COR-L47 (cell line): Measurements from ENCODE around the gene JAZF1.
"Not testable (repeated sequence)": the region's sequence is repeated elsewhere in the genome, so short reads cannot be mapped to it uniquely, and the experiment has no call there.

Experiments
- DNase-seq: peaks from one replicate; lab custom pipeline; 2025; lab: John Stamatoyannopoulos, UW

Gene JAZF1

DNA sequence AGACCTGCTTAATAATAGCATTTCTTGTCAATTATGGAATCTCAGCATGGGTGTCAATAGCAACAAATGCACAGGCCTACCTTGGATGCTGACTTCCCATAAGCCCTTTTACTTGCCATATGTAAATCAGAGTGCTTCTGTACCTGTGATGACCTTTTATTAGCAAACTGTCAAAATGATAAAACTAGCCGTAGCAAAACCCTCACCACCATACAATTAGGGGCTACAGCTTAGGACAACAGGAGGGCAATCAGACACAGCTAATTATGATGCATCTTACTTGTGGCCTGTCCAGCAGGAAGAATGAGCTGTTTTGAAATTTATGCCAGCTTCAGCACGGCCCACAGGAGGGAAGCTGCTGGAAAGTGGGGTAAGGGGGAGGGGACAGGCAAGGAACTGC, 239.1 kb downstream of the JAZF1 start:
- DNase-seq = no peak

DNA sequence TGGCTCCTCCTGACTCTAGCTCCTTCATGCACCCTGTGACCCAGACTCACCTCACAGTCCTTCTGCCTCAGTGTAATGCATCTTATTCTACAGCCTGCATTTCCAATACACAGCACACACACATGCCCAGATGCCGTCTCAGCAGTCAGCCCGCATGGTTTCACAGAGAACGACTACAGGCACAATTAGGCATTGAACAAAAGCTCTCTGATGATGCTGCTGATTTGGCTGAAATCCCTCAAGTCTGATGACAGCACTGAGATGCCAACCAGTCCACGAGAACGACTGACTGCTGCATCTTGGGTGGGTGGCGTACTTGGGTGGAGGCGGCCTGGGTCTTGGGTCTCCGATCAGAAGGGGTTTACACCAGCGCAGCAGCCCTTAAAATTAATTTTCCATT, 240.3 kb downstream of the JAZF1 start:
- no peak for DNase-seq

DNA sequence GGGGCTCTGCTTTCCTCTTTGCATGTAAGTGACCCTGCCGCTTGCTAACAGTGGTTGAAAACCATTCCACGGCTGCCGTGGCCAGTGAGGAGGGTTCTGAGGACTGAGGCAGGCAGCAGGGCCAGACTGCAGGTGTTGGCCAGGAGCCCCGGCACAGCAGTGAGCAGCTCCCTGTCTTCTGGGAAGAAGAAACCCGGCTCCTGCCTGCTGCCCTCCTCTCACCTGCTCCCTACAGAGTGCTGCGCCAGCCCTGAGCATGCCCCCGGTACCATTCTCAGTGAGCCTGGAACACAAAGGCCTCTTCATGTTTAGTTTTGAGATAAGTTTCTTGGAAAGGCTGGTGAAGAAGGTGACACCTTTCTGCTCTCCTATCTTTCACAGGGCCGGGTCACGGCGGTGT, 240.7 kb downstream of the JAZF1 start:
- DNase-seq = no peak

DNA sequence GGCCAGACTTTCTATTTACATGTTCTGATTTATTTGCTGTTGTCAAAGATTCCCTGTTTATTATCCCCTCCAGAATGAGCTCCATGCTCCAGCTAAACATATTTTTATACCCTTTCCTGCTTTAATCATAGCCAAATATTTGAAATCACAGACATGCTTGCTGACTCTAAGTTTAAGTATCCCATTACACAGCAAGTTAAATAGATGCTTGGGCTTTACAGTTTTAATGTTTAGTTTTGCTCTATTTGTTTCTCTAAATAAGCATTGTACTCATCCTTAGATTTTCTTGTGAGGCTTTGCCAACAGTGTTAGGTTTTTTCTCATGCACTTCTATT, 243.9 kb downstream of the JAZF1 start:
- no peak for DNase-seq

DNA sequence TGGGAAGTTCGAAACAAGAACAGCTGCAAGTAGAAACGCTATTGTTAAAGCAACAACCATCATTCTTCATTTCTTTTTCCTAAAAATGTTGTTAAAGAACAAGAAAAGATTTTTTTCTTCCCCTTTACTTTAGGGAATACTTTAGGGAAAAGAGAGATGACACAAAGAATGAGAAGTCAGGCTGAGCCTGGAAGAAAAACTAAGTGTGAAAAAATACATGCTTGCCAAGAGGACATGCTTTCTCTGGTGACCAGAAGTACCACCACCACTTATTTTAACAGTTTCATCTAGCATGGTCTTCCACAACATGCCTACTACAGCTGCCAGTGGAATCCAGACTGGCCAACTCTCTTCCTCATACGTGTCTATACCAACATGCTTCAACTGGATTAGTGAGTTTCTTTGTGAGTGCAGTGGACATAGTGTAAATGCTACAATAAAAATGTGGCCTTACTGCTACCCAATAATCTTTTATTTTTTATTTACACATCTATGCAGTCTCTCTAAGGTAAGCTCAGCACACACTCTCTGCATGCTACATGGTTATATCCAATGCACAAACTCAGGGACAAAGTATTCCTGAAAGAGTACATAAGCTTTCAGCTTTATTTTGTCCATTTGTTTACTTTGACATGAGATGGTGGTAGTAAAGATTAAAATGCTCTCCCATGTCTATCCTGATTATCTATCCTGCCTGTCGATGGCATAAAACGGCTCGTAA, 244.4 kb downstream of the JAZF1 start:
- DNase-seq = no peak

DNA sequence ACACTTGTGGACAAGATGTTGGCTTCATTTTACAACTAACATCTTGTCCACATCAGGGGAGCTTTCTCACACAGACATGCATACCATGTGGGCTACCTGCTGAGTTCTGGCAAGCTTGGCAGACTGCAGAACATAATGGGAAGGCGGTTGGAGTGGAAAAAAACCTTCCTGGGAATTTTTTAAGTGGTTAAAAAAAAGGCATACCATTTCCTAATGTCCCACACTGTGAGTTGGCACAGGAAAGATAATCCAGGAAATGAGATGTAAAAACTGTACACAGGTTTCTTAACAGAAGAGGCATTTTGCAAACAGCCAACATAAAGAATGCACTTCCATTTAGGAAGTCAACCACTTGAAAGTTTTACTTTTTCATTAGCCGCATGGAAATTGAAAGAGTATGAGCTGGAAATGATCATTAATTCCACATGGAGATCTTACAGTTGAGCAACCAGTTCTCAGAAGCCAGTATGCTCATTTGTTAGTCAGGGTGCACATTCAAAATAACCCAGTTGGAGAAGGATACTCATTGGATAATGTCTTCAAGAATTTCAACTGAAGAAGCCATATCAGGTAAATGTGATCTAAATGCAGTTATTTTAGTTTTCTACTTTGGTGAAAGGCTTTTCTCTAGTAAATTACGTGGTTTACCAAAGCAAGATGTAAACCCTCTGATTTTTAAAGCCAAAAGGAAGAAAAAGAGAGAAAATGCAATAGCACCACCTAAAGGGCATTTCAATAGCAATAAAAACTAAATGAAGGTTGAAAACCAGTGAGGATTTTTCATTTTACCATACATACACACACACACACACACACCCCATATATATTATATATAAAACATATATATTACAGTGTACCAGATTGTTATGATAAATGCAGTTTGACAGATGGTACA, 246.7 kb downstream of the JAZF1 start:
- peak; percentile 11 for DNase-seq

DNA sequence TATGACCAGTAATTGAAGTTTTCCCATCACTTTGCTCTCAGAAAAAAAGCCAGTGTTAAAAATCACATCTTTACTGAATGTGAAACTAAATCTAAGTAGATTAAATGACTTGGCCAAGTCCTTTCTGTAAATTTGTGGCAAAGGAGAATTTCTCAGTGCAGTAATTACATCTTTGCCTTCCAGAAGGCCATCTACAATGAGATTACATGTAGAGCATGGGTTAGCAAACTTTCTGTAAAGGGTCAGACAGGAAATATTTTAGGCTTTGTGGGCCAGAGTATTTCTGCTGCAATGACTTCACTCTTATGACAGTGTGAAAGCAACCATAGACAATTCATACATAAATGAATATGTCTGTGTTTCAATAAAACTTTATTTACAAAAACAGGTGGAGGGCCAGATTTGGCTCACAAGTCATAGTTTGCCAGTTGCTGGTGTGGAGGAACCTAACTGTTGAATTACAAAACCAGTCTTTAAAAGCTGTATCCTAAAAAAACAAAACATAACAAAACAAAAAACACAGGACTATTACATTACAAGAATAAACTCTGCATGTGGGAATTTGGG, 249.6 kb downstream of the JAZF1 start:
- DNase-seq = no peak

DNA sequence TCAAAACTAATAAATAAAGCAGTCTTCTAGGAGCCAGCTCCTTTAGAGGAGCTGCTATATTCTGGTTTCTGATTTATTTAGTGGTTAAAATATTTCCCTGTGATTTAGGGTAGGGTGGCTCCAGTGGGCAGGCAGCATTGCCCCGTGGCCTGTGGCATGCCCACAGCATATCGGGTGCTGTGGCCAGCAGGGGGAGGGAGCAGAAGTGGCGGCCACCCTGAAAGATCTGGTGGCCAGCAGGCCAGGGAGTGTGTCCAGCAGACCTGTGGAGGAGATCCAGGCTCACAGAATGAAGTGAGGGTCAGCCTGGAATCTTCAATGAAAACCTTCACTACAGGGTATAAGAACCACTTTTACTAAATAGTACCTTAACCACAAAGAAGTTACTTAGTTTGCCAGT, 251.5 kb downstream of the JAZF1 start:
- no peak for DNase-seq

DNA sequence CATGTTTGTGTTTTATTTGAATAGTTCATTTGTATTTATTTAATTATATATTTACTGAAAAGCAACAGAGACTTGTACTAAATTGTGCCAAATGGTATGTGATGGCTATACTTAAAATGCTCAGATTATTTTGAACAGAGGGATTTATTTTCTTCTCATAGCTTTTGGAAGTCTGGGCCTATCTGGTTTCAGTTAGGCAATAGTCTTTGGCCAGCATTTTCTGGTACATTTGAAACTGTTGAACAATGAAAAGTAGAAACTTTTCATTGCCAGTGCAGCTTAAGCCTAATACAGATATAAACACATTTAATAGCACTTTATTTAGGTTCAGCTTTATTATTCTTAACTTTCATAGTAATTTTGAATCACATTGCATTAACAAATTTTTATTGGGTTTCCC, 252.6 kb downstream of the JAZF1 start:
- DNase-seq = no peak

DNA sequence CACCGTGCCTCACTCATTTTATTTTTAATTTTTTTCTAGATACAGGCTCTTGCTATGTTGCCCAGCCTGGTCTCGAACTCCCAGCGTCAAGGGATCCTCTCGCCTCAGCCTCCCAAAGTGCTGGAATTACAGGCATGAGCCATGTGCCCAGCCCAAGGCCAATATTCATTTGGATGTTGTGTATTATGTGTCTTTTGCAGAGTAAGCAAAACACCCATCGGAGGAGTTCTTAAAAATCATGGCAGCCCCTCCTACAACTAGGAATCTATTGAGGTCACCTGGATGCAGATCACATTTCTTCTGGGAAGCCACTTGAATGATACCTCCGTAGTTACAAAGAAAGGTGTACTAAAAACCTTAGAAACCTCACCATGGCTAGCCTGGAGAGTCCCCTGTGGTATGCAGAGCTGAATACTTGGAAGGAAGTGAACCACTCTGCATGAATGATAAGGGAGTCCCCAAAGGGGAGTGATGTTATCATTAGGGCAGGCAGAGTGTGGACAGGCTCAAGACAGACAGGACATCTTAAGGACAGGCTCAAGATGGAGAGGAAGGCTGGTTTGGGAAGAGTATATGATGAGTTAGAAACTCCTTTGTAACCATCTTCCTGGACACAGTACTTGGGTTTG, 254.9 kb downstream of the JAZF1 start:
- no peak for DNase-seq

DNA sequence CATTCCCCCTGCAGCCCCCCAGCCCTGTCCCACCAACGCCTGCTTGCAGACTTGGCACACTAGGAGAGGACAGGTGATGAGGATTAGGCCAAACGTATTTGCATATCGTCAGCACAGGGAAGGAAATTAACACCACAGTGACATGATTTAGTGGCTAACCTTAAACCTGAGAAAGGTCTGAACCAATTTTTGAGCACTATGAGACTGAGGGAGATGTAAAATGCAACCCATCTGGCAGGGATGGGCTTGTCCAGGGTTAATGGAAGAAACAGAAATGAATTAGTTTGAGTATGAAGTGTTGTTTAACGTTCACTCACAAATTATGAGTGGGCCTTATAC, 257.0 kb downstream of the JAZF1 start:
- no peak for DNase-seq

DNA sequence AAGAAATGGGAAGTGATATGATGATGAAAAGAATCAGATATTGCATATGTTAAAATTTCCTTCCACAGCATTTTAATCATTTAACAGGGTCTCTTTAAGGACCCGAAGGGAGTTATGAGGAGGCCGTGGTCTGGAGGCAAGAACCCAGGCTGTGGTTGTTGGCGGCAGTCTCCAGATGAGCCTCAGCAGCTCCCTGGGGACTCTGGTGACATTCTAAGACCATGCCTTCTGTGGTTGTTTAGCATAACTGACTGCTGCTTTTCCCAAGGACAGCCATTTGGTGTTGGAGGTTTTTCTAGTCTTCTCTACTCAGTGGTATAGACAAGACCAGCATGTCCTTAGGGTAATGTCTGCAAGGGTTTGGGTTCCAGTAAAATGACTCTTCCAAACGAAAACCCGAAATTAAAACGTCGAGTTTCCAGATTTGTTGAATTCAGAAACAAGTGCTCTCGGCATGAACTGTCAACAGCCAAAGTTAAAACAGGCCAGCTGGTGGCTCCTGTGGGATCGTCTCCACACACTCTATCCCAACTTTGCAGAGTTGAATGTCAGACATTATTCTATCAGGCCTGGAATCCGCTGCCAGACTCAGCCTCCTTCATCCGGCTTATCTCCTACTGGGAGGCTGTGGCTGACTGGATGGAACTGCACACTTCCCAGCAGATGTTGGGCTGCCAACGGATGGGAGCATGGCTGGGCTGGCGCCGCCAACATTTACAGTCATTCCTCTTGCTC, 257.5 kb downstream of the JAZF1 start:
- no peak for DNase-seq

DNA sequence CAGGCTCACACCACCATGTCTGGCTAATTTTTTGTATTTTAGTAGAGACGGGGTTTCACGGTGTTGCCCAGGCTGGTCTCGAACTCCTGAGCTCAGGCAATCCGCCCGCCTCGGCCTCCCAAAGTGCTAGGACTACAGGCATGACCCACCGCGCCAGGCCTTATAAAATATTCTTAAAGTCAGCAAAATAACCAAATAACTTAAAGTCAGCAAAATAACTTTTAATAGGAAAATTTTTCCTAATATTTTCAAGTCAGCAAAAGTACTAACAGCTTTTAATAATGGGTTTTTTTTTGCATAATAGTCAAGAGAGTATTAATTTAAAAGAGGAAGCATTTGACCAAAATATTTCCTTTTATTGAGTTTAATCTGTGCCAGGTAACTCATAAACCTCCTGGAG, 258.2 kb downstream of the JAZF1 start:
- not testable (repeated sequence) for DNase-seq

DNA sequence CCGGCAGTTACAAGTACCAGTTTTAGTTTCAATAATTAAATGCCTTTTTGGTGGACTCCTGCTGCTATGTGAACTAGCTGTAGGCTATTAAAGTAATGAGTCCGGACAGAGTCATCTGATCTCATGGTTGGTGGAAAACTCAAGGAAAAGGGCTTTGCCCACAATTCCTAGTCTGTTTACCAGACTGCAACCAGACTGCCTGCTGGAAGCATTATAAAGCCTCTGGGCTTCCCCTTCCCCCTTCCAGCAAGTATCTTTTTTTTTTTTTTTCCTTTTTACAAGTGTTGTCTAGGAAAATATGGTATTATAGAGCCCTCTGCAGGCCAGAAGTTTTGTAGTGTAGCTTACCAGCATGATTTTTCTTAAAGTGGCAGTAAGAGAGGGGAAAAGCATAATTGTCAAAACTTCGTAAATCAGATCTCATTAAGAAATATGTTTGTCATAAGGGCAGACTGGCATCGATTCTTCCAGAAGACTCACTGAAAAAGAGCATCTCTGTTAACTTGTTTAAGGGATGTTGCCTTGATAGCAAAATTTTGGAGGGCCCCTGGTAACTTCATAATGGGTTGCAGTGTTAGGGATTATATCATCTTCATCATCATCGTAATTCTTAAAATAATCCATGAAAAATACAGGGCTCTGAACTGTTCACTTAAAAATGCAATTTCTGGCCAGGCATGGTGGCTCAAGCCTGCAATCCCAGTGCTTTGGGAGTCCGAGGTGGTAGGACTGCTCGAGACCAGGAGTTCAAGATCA, 259.3 kb downstream of the JAZF1 start:
- peak; percentile 56 for DNase-seq

DNA sequence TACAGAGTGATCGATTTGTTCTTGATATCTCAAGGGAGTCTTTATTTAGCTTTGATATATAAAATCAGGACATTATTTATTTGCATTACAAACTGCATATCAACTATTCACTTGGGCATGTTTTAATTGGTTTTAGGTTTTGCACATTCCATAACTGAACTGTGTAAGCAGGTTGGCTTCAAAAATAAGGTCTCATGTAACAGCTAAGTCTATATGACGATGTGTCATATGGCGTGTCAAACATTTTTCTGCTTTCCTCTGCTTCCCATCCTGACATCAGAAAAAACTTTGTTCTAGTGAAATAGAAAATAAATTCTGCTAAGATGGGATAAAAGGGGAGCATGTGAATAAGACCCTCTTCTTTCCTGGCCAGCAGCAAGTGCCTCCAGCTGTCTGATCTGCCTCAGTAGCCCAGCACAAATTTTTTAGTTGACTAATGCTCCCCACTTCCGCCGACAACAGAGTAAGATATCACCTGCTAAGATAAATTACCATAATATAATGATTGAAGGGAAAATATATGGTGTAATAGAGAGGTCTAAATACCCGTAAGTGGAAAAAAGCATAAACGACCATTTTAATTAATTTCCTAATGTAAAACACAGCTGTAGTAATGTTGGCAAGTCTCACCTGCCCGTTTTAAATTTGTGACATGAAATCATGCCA, 260.2 kb downstream of the JAZF1 start:
- no peak for DNase-seq

DNA sequence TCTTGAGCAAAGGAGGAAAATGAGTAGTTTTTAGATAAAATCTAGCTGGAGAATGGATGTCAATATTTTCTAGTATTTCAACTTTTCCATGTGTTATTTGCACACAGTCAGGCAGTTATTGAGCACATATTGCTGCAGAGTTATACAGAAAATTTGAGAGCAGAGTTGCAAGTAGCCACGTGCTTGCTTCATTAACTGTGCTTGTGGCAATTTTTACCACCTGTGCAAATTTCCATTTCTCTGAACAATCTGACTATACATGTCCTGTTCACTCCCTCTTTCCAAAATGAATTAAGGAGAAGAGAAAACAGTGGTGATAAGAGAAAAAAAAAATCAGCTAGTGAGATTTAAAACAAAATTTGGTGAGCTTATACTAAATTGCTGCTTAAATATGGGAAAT, 262.1 kb downstream of the JAZF1 start:
- DNase-seq = no peak

DNA sequence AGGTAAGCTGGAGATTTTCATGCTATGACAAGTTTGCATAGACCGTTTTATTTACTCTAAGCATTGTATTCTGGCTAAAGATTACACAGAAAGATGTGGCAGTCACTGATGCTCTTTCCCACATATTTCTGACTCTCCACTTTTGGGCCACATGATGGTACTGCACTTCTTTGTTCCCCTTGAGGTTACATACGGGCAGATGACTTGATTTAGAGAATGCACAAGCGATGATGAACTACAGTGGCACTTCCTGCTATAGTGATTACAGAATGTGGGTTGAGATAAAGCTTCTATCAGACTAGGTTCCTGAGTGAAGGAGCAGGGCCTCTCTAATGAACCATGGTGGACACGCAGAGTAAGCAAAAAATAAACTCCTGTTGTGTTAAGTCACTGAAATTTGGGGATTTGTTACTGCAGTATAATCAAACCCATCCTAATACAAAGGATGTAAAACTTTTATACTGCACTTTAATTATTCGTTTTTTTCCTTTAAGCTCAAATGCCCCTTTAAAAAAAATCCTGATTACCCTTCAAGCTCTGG, 262.8 kb downstream of the JAZF1 start:
- DNase-seq = no peak

DNA sequence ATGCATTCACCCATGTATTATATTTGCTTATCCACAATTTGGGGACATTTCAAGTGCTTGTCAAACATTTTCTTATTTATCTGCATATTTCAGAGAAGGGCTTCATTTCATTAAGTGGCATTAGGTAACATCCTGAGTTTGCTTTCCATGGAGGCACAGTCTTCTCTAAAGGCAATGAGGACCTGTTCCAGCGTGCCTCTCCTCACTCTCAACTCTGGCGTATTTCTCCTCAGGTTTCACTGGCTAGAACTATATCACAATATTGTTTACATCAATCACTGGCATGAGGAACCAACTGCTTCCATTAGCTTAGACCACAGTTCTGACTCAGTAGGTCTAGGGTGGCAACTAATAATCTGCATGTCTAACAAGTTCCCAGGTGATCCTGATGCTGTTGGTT, 263.5 kb downstream of the JAZF1 start:
- no peak for DNase-seq

DNA sequence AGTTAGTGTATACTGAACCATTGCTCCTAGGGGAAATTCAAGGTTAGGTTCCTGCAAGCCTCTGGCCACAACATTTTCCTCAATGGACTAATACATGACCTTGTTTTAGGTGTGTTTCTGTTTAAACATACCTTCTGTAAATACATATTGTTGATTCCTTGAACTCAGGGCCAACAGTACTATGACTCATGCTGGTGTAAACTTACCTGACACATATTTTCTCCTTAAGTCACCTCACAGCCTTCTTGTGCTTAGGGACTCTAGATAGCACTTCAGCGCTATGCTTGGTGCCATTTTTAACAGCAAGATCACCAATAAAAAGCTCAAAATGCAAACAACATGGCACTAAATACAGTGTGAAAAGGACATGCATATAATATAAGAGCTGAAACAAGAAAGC, 264.2 kb downstream of the JAZF1 start:
- no peak for DNase-seq

DNA sequence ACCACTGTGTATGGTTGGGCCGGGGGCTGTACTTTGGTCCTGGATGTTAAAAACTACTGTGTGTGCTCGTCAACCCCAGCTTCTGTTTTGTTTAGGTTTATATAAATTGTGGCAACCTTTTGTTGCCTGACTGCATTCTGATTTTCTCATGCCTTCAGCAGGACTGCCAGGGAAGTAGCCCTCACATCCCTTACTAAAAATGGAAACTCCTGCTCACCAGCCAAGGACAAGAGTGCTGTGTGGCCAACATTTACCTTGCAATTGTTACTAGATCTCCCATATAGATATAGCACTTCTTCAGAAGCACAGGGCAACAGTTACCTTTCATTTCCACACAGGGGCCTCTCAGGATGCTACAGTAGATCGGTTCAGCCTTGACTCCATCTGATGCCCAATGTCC, 266.2 kb downstream of the JAZF1 start:
- DNase-seq = no peak

DNA sequence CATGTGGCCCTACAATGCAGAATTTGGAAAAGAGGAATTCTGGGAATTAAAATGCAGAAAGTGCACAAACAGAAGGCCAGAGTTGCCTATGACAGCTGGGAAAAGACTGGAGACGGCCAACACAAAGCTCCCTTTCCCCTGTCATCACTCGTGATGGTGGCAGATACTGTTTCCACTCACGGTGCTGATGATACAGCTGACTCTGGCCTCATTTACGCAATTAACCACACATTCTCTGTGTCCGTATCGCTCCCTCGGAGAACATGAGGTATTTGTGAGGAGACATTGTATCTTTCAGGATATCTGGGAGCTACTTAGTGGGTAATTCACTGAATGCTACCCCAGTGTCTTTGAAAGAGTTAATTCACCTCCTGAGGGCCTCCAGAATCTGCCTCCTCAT, 267.8 kb downstream of the JAZF1 start:
- no peak for DNase-seq
